ENCODE results near the gene BDNF.

The BDNF gene

DNA sequence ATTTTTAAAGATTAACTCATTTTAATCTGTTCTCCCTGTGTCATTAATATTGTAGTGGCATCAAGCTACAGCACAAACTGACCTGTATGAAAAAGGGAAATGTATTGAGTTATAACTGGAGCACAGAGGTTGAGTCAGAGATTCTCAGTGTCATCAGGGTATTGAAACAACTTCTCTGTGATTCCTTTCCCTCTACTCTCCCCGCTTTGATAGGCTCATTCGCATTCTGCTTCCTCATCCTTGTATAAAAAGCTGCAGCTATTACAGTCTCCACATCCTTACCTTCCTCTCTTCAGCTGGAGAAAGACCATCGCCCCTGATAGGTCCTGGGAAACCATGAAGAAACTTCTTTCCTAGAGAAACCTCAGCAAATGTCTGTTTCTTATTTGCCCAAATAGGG is 90.0 kb downstream of the BDNF start:
- no peak for TF ChIP-seq TAF1 (IDR thresholded peaks at IDR 0.05; ENCODE audit: borderline replicate concordance, insufficient read depth, low read length)
- no peak for TF ChIP-seq SIN3A (IDR thresholded peaks at IDR 0.05; ENCODE audit: borderline replicate concordance, insufficient read depth, low read length)
- no peak for TF ChIP-seq POLR2AphosphoS5 (IDR thresholded peaks at IDR 0.05; ENCODE audit: low read depth, low read length)
- no peak for TF ChIP-seq REST (IDR thresholded peaks at IDR 0.05; ENCODE audit: insufficient read depth in 1 of 2, low read depth in 2 of 2, low read length in 2 of 2)
- no peak for TF ChIP-seq FOXP2 (optimal IDR thresholded peaks at IDR 0.05; ENCODE audit: borderline replicate concordance, extremely low read depth, extremely low read length, insufficient read depth)

DNA sequence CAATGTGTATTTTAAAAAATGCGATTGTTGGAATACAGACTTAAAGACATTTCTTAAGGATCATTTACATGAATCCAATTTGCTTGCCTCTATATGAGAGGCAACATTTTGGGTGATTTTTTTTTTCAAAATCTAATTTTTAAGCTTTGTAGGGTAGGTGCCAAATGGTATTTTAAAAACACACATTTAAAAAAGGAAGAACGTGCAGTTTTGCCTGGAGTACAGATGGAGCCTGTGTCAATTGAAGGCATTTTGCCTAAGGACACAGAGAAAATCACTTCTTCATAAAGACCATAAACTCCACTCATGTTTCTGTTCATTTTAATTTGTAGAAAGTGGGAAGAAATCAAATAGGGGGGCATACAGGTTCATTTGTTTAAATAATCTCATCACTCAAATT is 91.3 kb downstream of the BDNF start:
- TF ChIP-seq TAF1 (IDR thresholded peaks at IDR 0.05; ENCODE audit: borderline replicate concordance, insufficient read depth, low read length) (no peak), REST (IDR thresholded peaks at IDR 0.05; ENCODE audit: insufficient read depth in 1 of 2, low read depth in 2 of 2, low read length in 2 of 2) (no peak), FOXP2 (optimal IDR thresholded peaks at IDR 0.05; ENCODE audit: borderline replicate concordance, extremely low read depth, extremely low read length, insufficient read depth) (no peak), SIN3A (IDR thresholded peaks at IDR 0.05; ENCODE audit: borderline replicate concordance, insufficient read depth, low read length) (no peak), POLR2AphosphoS5 (IDR thresholded peaks at IDR 0.05; ENCODE audit: low read depth, low read length) (no peak)

DNA sequence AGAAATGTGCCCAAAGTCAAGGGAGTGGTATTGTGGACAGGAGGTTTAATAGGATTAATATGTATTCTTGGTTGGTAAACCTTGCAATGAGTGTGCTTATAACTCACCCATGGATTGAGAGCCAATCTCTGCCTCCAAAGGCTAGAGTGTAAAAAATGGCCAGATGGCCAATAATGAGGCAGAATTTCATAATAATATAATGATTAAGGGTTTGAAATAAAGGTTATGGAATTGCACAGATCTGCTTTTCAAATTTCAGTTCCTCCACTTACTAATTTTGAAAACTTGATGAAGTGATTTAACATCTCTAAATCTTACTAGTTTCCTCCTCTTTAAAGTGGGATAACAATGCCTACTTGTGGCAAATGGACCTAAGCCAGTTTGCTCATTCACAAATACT is 94.8 kb downstream of the BDNF start:
- no peak for TF ChIP-seq FOXP2 (optimal IDR thresholded peaks at IDR 0.05; ENCODE audit: borderline replicate concordance, extremely low read depth, extremely low read length, insufficient read depth)
- TF ChIP-seq SIN3A (IDR thresholded peaks at IDR 0.05; ENCODE audit: borderline replicate concordance, insufficient read depth, low read length), result no peak
- no peak for TF ChIP-seq TAF1 (IDR thresholded peaks at IDR 0.05; ENCODE audit: borderline replicate concordance, insufficient read depth, low read length)
- TF ChIP-seq REST (IDR thresholded peaks at IDR 0.05; ENCODE audit: insufficient read depth in 1 of 2, low read depth in 2 of 2, low read length in 2 of 2), result no peak
- no peak for TF ChIP-seq POLR2AphosphoS5 (IDR thresholded peaks at IDR 0.05; ENCODE audit: low read depth, low read length)
